Spleen (tissue), 7 donors: Measurements from ENCODE around the gene RAD51B.

ENCODE experiments used
- POLR2A ChIP-seq, 3 donors: fragments of 450-650 bp; IDR thresholded peaks; one replicate each; pipeline ENCODE4 v1.5.1; 2017; ENCODE audit warnings: antibody characterized with exemption in 3 of 3, mild to moderate bottlenecking in 1 of 3
- TF ChIP-seq, protein P1 (sequence below), 11 experiments: fragments of 200-600 bp in 7 of 11; fragments of 450-650 bp in 4 of 11; sonication (generic) in 4 of 11; IDR thresholded peaks in 8 of 11; conservative IDR thresholded peaks in 3 of 11; 1 replicate in 7 of 11; 2 replicates in 4 of 11; pipeline versions ENCODE4 v1.4.0 to v1.8.0; 2016 to 2021; ENCODE audit warnings: antibody characterized with exemption in 11 of 11, inconsistent platforms in 4 of 11, mild to moderate bottlenecking in 1 of 11
- donor health status: DM: no; HTN: no; CAD: no; lungs with moderate emphysema.
- donor health status: DM: no; HTN: no; CAD: no.
- donor health status: DM: no; HTN: no; CAD: no.

GRCh38 chr14:68733086-68733914, 913.7 kb downstream of the RAD51B start:
- TF ChIP-seq, protein P1, sequence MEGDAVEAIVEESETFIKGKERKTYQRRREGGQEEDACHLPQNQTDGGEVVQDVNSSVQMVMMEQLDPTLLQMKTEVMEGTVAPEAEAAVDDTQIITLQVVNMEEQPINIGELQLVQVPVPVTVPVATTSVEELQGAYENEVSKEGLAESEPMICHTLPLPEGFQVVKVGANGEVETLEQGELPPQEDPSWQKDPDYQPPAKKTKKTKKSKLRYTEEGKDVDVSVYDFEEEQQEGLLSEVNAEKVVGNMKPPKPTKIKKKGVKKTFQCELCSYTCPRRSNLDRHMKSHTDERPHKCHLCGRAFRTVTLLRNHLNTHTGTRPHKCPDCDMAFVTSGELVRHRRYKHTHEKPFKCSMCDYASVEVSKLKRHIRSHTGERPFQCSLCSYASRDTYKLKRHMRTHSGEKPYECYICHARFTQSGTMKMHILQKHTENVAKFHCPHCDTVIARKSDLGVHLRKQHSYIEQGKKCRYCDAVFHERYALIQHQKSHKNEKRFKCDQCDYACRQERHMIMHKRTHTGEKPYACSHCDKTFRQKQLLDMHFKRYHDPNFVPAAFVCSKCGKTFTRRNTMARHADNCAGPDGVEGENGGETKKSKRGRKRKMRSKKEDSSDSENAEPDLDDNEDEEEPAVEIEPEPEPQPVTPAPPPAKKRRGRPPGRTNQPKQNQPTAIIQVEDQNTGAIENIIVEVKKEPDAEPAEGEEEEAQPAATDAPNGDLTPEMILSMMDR (IDR thresholded peaks at IDR 0.05 in 8 of 11, conservative IDR thresholded peaks at IDR 0.05 in 3 of 11) = no peak
- no peak for TF ChIP-seq POLR2A (IDR thresholded peaks at IDR 0.05)
